AG04450 (cell line): Measurements from ENCODE around the gene PML. TPM values are rescaled to one million over a fixed set of nuclear protein-coding genes. Genes with fewer than 3 reads are reported as not detected.

Source experiments
- CTCF ChIA-PET: fragments of 300-600, 350-600 bp; formaldehyde crosslinking; extraction: SDS; loops from one replicate; lab custom pipeline; 2022; ENCODE audit warnings: antibody characterized with exemption, inconsistent platforms; lab: Charles Lee
- POLR2A ChIA-PET: fragments of 350-600 bp; formaldehyde crosslinking; extraction: SDS; loops from one replicate; lab custom pipeline; 2021; ENCODE audit warnings: antibody characterized with exemption, inconsistent platforms; lab: Yijun Ruan, JAX
- DNase-seq: peaks from one replicate; pipeline ENCODE4 v3.0.0-alpha.2; 2011; ENCODE audit warnings: low read depth, low spot score
- H3K27ac ChIP-seq: one replicate; pipeline ENCODE4 v1.5.1; 2012; ENCODE audit warnings: low read depth, low read length, control low read depth
- H3K27me3 ChIP-seq: one replicate; pipeline ENCODE4 v1.6.0; 2012; ENCODE audit warnings: low read length; ENCODE audit not compliant: control insufficient read depth, insufficient read depth
- H3K4me3 ChIP-seq: 2 replicates; pipeline ENCODE4 v1.5.1; 2011; ENCODE audit warnings: mild to moderate bottlenecking, low read depth, low read length, control low read depth
- H3K9me3 ChIP-seq: 2 replicates; pipeline ENCODE4 v1.5.1; 2012; ENCODE audit warnings: low read length; ENCODE audit not compliant: control insufficient read depth, insufficient read depth
- CTCF ChIP-seq: IDR thresholded peaks from 2 replicates; pipeline ENCODE4 v1.5.1; 2011; ENCODE audit warnings: low read depth, low read length, control low read depth, inconsistent platforms
- polyA plus RNA-seq: library from polyadenylated mRNA; depleted of rRNA; stranded (reverse); fragments of >200 nt; gene quantifications from 2 replicates; pipeline ENCODE4 v1.2.3, GENCODE V29; 2011

PML gene
- polyA plus RNA-seq, 1 experiment: 7.6 TPM

GRCh38 chr15:74043425-74044266 lies 49.1 kb downstream of the PML start:
- ChIA-PET CTCF (interaction anchor here (1.0 kb wide), 1 partner anchor 70 kb away, joined by 4 read pairs; no protein-coding TSS in a partner anchor), POLR2A (no interaction called here)
- Histone ChIP-seq H3K27ac (no peak overlapping the region), H3K9me3 (peaks cover 5% of the 10 kb centered on the region; the same call in 1 of the 2 replicates), H3K4me3 (no peak overlapping the region), H3K27me3 (no peaks in the 10 kb centered on the region)
- DNase-seq: no peak
- no peak for TF ChIP-seq CTCF

GRCh38 chr15:74044267-74045110 lies 50.0 kb downstream of the PML start:
- no peak for TF ChIP-seq CTCF
- ChIA-PET POLR2A (no interaction called here), CTCF (interaction anchor here (1.0 to 6.1 kb wide), 2 partner anchors 6 to 71 kb away, joined by 4 to 77 read pairs; no protein-coding TSS in a partner anchor)
- H3K27me3 ChIP-seq: no peaks in the 10 kb centered on the region
- H3K9me3 ChIP-seq: peaks cover 5% of the 10 kb centered on the region; the same call in 1 of the 2 replicates
- H3K27ac ChIP-seq: no peak overlapping the region
- DNase-seq: no peak
- no peak overlapping the region for H3K4me3 ChIP-seq

- Histone ChIP-seq H3K27me3 (no peaks in the 10 kb centered on the region), H3K9me3 (peaks cover 5% of the 10 kb centered on the region; the same call in 1 of the 2 replicates), H3K27ac (no peak overlapping the region), H3K4me3 (no peak overlapping the region)
- no peak for DNase-seq
- CTCF ChIA-PET: interaction anchor here (1.8 to 6.1 kb wide), 2 partner anchors 7 to 72 kb away, joined by 9 to 77 read pairs; no protein-coding TSS in a partner anchor
- TF ChIP-seq CTCF: no peak
- POLR2A ChIA-PET: no interaction called here
Measured at GRCh38 chr15:74045184-74045583, 50.7 kb downstream of the PML start.

- TF ChIP-seq CTCF: no peak
- ChIA-PET POLR2A (no interaction called here), CTCF (interaction anchor here (0.6 to 6.1 kb wide), 3 partner anchors 7 to 82 kb away, joined by 4 to 77 read pairs (median 9); no protein-coding TSS in a partner anchor)
- DNase-seq: no peak
- Histone ChIP-seq H3K27ac (no peak overlapping the region), H3K27me3 (no peaks in the 10 kb centered on the region), H3K9me3 (peaks cover 4% of the 10 kb centered on the region; the same call in 1 of the 2 replicates), H3K4me3 (no peak overlapping the region)
Measured at GRCh38 chr15:74045636-74046274, 51.2 kb downstream of the PML start.
